SK-N-SH (cell line): ENCODE results near the gene HSPBP1. TPM values are rescaled to one million over a fixed set of nuclear protein-coding genes. Genes with fewer than 3 reads are reported as not detected.

ENCODE experiments used
- CTCF ChIA-PET: fragments of 300-600, 350-600 bp; formaldehyde crosslinking; extraction: SDS; loops from one replicate; lab custom pipeline; 2021; lab: Yijun Ruan, JAX
- POLR2A ChIA-PET: fragments of 350-600 bp; sonication (Branson Sonifier 250); formaldehyde crosslinking; extraction: SDS; loops from one replicate; lab custom pipeline; 2020; ENCODE audit warnings: antibody characterized with exemption, inconsistent platforms; lab: Yijun Ruan, JAX
- DNase-seq: peaks from one replicate; pipeline ENCODE4 v3.0.0; 2012
- H2AFZ ChIP-seq: fragments of 200-600 bp; sonication (generic); 2 replicates; pipeline ENCODE4 v1.8.1; 2016; ENCODE audit warnings: antibody characterized with exemption, mild to moderate bottlenecking, low read depth
- H3F3A ChIP-seq: fragments of 200-600 bp; sonication (generic); replicated peaks from 2 replicates; pipeline ENCODE3; 2016; ENCODE audit warnings: antibody characterized with exemption, mild to moderate bottlenecking; ENCODE audit not compliant: insufficient read depth
- H3K27ac ChIP-seq, 2 experiments: fragments of 200-500 bp in 1 of 2; fragments of 200-600 bp in 1 of 2; sonication (Bioruptor generic) in 1 of 2; sonication (generic), shearing (Covaris generic) in 1 of 2; 2 replicates each; pipeline versions ENCODE4 v1.5.1 to v1.6.1; 2014 to 2016; ENCODE audit warnings: low read depth in 2 of 2, inconsistent platforms in 1 of 2, low read length in 1 of 2, mild to moderate bottlenecking in 1 of 2, mixed read lengths in 1 of 2
- H3K27me3 ChIP-seq: fragments of 200-600 bp; sonication (generic), shearing (Covaris generic); 2 replicates; pipeline ENCODE4 v1.6.1; 2016; ENCODE audit warnings: mixed run types; ENCODE audit not compliant: insufficient read depth
- H3K36me3 ChIP-seq, 2 experiments: fragments of 200-500 bp in 1 of 2; fragments of 200-600 bp in 1 of 2; sonication (Bioruptor generic) in 1 of 2; sonication (generic) in 1 of 2; replicated peaks in 1 of 2; 2 replicates each; pipeline versions ENCODE3 to v1.5.1; 2014 to 2016; ENCODE audit warnings: low read length in 1 of 2, mild to moderate bottlenecking in 1 of 2; ENCODE audit not compliant: insufficient read depth in 2 of 2, control insufficient read depth in 1 of 2
- H3K4me1 ChIP-seq, 2 experiments: fragments of 200-500 bp in 1 of 2; fragments of 200-600 bp in 1 of 2; sonication (Bioruptor generic) in 1 of 2; sonication (generic), shearing (Covaris generic) in 1 of 2; 2 replicates each; pipeline versions ENCODE4 v1.5.1 to v1.6.1; 2014 to 2016; ENCODE audit warnings: low read depth in 1 of 2, low read length in 1 of 2, mixed run types in 1 of 2; ENCODE audit not compliant: insufficient read depth in 2 of 2, control insufficient read depth in 1 of 2
- H3K4me2 ChIP-seq: fragments of 200-600 bp; sonication (generic), shearing (Covaris generic); 2 replicates; pipeline ENCODE4 v1.6.1; 2017; ENCODE audit warnings: mixed run types
- H3K4me3 ChIP-seq, 2 experiments: fragments of 200-500 bp in 1 of 2; fragments of 200-600 bp in 1 of 2; sonication (Bioruptor generic) in 1 of 2; sonication (generic), shearing (Covaris generic) in 1 of 2; 2 replicates each; pipeline versions ENCODE4 v1.5.1 to v1.8.1; 2014 to 2016; ENCODE audit warnings: low read depth in 2 of 2, inconsistent platforms in 1 of 2, low read length in 1 of 2, mild to moderate bottlenecking in 1 of 2, mixed read lengths in 1 of 2, moderate library complexity in 1 of 2
- H3K79me2 ChIP-seq: fragments of 200-600 bp; sonication (generic); 2 replicates; pipeline ENCODE4 v1.8.1; 2017; ENCODE audit warnings: mild to moderate bottlenecking; ENCODE audit not compliant: insufficient read depth
- H3K9ac ChIP-seq: fragments of 200-600 bp; sonication (generic); 2 replicates; pipeline ENCODE4 v1.6.1; 2017; ENCODE audit warnings: mixed run types
- H3K9me2 ChIP-seq: fragments of 200-600 bp; sonication (generic); 2 replicates; pipeline ENCODE4 v1.6.1; 2017; ENCODE audit warnings: mixed run types
- H3K9me3 ChIP-seq: fragments of 200-600 bp; sonication (generic); 2 replicates; pipeline ENCODE4 v1.6.1; 2017; ENCODE audit warnings: mixed run types, mild to moderate bottlenecking, moderate library complexity
- H4K20me1 ChIP-seq: fragments of 200-600 bp; sonication (generic); 2 replicates; pipeline ENCODE4 v1.6.1; 2017; ENCODE audit warnings: mild to moderate bottlenecking, mixed run types; ENCODE audit not compliant: insufficient read depth
- FOSL2 ChIP-seq: IDR thresholded peaks from 2 replicates; pipeline ENCODE4 v1.4.0; 2012; ENCODE audit warnings: low read depth, mild to moderate bottlenecking, moderate library complexity, borderline replicate concordance
- FOXJ3 ChIP-seq: sonication (generic); formaldehyde crosslinking; IDR thresholded peaks from 2 replicates; pipeline ENCODE4 v1.5.1; 2020; ENCODE audit warnings: mild to moderate bottlenecking, missing genetic modification reagents
- GABPA ChIP-seq: IDR thresholded peaks from 2 replicates; pipeline ENCODE4 v1.4.0; 2012; ENCODE audit warnings: low read depth, mild to moderate bottlenecking
- NRF1 ChIP-seq: IDR thresholded peaks from 2 replicates; pipeline ENCODE4 v1.6.1; 2012; ENCODE audit warnings: low read depth, mild to moderate bottlenecking, low read length
- POLR2AphosphoS5 ChIP-seq: IDR thresholded peaks from 2 replicates; pipeline ENCODE4 v1.6.1; 2012; ENCODE audit warnings: low read depth, low read length
- RXRA ChIP-seq: IDR thresholded peaks from 2 replicates; pipeline ENCODE4 v1.4.0; 2012; ENCODE audit warnings: low read depth, mild to moderate bottlenecking, borderline replicate concordance
- SIN3A ChIP-seq: IDR thresholded peaks from 2 replicates; pipeline ENCODE4 v1.6.1; 2012; ENCODE audit warnings: low read depth, mild to moderate bottlenecking, low read length, moderate library complexity, borderline replicate concordance
- TAF1 ChIP-seq: IDR thresholded peaks from 2 replicates; pipeline ENCODE4 v1.6.1; 2012; ENCODE audit warnings: low read depth, mild to moderate bottlenecking, low read length, moderate library complexity, borderline replicate concordance
- TCF12 ChIP-seq: IDR thresholded peaks from 2 replicates; pipeline ENCODE4 v1.4.0; 2012
- TEAD4 ChIP-seq: IDR thresholded peaks from 2 replicates; pipeline ENCODE4 v1.4.0; 2012; ENCODE audit warnings: mild to moderate bottlenecking, borderline replicate concordance; ENCODE audit not compliant: insufficient read depth
- USF2 ChIP-seq: fragments of 150-350 bp; IDR thresholded peaks from 2 replicates; pipeline ENCODE4 v1.6.1; 2017; ENCODE audit warnings: antibody characterized with exemption, low read length, low read depth, borderline replicate concordance
- YY1 ChIP-seq: IDR thresholded peaks from 2 replicates; pipeline ENCODE4 v1.4.0; 2012; ENCODE audit warnings: low read depth, mild to moderate bottlenecking
- WGBS: methylation state at CpG from one replicate; pipeline ENCODE4 v1.1.6; 2017; ENCODE audit warnings: low lambda C conversion rate; 5-methylcytosine and 5-hydroxymethylcytosine counted together
- polyA plus RNA-seq, 3 experiments: library from polyadenylated mRNA; depleted of rRNA; stranded (reverse); fragments of >200 nt; gene quantifications; 2 replicates each; pipeline ENCODE4 v1.2.3, GENCODE V29; 2012
- TF ChIP-seq, protein P1 (sequence below): IDR thresholded peaks from 2 replicates; pipeline ENCODE4 v1.4.0; 2012; ENCODE audit warnings: low read depth, borderline replicate concordance

The HSPBP1 gene
- polyA plus RNA-seq, 1 of the 3 experiments (the other 2 are of a cell fraction) = 55.4 TPM

GRCh38 chr19:55309448-55309847 lies 29.5 kb upstream of the HSPBP1 start:
- no peak overlapping the region for H2AFZ ChIP-seq
- no peak overlapping the region for H3K4me3 ChIP-seq
- ChIA-PET POLR2A (interaction anchor here (1.4 to 1.5 kb wide), 2 partner anchors 8 to 12 kb away, joined by 3 to 4 read pairs; no protein-coding TSS in a partner anchor), CTCF (interaction anchor here (1.2 kb wide), 1 partner anchor 8 kb away, joined by 6 read pairs; no protein-coding TSS in a partner anchor)
- H3K79me2 ChIP-seq = no peaks in the 10 kb centered on the region
- H4K20me1 ChIP-seq = no peaks in the 10 kb centered on the region
- no peak overlapping the region for H3K4me2 ChIP-seq
- DNase-seq = no peak
- no peaks in the 10 kb centered on the region for H3K9me2 ChIP-seq
- H3K4me1 ChIP-seq = no peaks in the 10 kb centered on the region
- WGBS = 90% methylated on average over 5 of the region's 5 CpGs
- H3K9me3 ChIP-seq = no peaks in the 10 kb centered on the region
- TF ChIP-seq POLR2AphosphoS5 (no peak), TCF12 (no peak), FOXJ3 (no peak), TAF1 (no peak), RXRA (no peak), GABPA (no peak), FOSL2 (no peak), TEAD4 (no peak), USF2 (no peak), NRF1 (no peak)
- TF ChIP-seq, protein P1, sequence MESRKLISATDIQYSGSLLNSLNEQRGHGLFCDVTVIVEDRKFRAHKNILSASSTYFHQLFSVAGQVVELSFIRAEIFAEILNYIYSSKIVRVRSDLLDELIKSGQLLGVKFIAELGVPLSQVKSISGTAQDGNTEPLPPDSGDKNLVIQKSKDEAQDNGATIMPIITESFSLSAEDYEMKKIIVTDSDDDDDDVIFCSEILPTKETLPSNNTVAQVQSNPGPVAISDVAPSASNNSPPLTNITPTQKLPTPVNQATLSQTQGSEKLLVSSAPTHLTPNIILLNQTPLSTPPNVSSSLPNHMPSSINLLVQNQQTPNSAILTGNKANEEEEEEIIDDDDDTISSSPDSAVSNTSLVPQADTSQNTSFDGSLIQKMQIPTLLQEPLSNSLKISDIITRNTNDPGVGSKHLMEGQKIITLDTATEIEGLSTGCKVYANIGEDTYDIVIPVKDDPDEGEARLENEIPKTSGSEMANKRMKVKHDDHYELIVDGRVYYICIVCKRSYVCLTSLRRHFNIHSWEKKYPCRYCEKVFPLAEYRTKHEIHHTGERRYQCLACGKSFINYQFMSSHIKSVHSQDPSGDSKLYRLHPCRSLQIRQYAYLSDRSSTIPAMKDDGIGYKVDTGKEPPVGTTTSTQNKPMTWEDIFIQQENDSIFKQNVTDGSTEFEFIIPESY = no peak
- H3K36me3 ChIP-seq = peaks cover 29 to 30% of the 10 kb centered on the region in 2 experiments
- H3K27ac ChIP-seq = no peak overlapping the region
- no peak overlapping the region for H3K9ac ChIP-seq
- H3K27me3 ChIP-seq = no peaks in the 10 kb centered on the region
- H3F3A ChIP-seq = no peaks in the 10 kb centered on the region

GRCh38 chr19:55308281-55308680 lies 28.4 kb upstream of the HSPBP1 start:
- TF ChIP-seq SIN3A (no peak), YY1 (no peak)
- CTCF ChIA-PET = no interaction called here
- no peak overlapping the region for H3K27ac ChIP-seq

More at GRCh38 chr19:55308281-55308680, 28.4 kb upstream of the HSPBP1 start:
- H3K36me3 ChIP-seq = peaks cover 33 to 38% of the 10 kb centered on the region in 2 experiments
- H3K4me3 ChIP-seq = no peak overlapping the region
- POLR2A ChIA-PET = no interaction called here
- no peaks in the 10 kb centered on the region for H3K9me2 ChIP-seq
- no peaks in the 10 kb centered on the region for H3K4me1 ChIP-seq
- no peak for DNase-seq
- no peaks in the 10 kb centered on the region for H3F3A ChIP-seq
- no peak overlapping the region for H3K4me2 ChIP-seq
- 94% methylated on average over 10 of the region's 11 CpGs for WGBS
- H3K27me3 ChIP-seq = no peaks in the 10 kb centered on the region
- H3K79me2 ChIP-seq = no peaks in the 10 kb centered on the region
- H2AFZ ChIP-seq = no peak overlapping the region
- no peaks in the 10 kb centered on the region for H4K20me1 ChIP-seq
- no peaks in the 10 kb centered on the region for H3K9me3 ChIP-seq
- H3K9ac ChIP-seq = no peak overlapping the region
